C1 segment of cervical spinal cord (tissue), 14 donors: ENCODE data around the gene ISY1.
"Not testable (repeated sequence)": the region's sequence is repeated elsewhere in the genome, so short reads cannot be mapped to it uniquely, and the experiment has no call there.

Source experiments
- DNase-seq, 14 donors: peaks; one replicate each; lab custom pipeline; 2025; lab: John Stamatoyannopoulos, UW

ISY1 gene

GRCh38 chr3:129088312-129088711 is 72.6 kb downstream of the ISY1 start:
- not testable (repeated sequence) for DNase-seq

GRCh38 chr3:129087904-129088303 is 73.0 kb downstream of the ISY1 start:
- DNase-seq: peak in 5 of 14 donors; percentile 8 to 37 (median 10)

DNA sequence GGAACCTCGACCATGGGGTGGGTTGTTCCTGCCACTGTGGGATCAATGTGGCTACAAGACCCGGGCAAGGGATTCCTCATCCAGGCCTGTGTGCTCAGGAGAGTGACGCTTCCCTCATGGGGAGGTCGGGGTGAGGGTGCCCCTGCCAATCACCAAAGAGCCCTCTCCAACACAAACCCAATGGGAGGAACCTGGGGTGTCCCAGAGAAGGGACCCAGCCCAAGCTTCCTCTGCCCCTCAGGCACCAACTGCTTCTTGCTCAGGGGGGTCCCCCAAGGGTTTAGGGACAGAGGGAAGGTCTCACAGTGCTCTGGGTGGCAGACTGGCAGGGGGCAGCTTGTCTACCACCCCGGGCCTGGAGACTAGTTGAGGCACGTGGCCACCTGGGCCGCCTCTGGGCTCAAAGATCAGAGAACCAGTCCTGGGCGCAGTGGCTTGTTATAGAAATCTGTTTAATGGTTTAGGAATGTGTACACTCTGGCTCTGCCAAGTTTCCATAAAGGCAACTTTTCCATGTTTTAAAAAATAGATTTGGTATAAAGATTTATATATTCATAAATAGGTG is 73.6 kb downstream of the ISY1 start:
- DNase-seq: no peak

GRCh38 chr3:129085818-129086217 is 75.0 kb downstream of the ISY1 start:
- DNase-seq: no peak

DNA sequence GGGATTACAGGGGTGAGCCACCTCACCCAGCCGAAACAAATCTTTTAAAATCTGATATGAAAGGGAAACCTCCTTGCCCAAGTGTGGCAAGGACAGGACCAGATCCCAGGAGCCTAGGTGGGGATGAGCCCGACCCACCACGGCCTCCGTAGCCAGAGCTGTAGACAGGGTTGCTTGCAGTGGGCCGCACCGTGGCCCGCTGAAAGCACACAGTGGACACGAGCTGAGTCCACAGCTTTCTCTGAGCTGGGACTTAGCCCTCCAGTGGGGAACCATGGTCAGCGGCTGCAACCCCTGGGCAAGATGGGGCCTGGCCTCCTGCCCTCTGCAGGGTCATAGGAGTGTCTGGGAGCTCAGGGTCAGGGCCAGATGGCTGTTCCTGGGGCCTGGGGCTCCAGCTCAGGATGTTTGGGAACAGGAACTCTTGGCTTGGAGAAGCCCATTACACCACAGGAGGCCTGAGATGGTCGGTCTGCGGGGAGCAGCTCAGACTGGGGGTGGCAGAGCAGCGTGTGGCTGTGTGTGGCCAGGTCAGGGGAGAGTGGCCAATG is 75.6 kb downstream of the ISY1 start:
- DNase-seq: no peak

DNA sequence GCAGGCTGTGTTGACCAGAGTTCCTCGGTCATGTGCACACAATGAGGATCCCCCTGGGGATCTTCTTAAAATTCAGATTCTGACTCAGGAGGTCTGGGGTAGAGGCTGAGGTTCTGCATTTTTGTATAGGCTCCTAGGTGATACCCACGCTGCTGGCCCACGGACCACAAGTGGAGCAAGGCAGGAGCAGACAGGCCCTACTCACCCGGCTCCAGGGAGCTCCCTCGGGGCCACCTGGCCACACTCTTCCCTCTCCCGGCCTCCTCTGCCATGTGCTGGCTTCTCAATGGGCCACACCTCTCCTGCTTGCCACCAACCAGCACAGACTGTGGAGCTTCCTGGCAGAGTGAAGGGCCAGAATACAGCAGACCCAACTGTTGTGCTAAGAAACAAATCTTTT is 76.4 kb downstream of the ISY1 start:
- no peak for DNase-seq

GRCh38 chr3:129082026-129082425 is 78.8 kb downstream of the ISY1 start:
- DNase-seq: no peak

DNA sequence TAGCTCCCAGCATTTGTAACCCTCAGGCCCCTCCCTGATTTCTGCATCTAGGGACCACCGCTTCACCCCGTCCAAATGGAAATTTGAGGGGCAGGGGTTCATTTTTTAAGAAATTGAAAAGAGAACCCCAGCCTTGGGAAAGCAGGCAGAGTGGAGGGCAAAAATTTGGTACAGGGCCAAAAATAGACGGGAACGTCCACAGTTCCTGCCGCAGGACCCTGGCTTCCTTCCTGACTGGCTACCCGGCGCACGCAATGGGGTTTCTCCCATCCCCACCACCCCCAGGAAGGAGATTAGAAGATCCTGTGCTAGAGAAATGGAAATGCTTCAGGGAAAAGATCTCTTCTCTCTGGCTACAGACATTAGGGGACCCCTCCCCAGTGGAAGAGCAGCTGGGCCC is 79.4 kb downstream of the ISY1 start:
- DNase-seq: no peak

DNA sequence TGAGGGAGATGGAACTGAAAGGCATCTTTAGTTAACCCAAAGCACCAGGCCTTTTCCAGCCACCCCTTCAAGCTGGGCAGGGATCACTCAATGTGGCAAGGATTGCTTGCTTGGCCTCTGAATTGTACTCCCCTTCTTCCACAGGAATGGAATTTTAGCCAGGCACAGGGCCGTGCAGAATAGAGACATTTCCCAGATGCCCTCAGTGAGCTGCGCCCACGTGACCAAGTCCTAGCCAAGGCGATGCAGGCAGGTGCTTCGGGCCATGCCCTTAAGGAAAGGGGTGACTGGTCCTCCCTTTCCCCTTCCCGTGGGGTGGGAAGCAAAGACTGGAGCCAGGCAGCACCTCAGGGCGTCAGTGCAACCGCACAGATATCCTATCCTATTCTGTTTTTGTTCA is 82.4 kb downstream of the ISY1 start:
- DNase-seq: no peak
